ENCODE data around the gene FAM83E.
"Not testable (repeated sequence)": the region's sequence is repeated elsewhere in the genome, so short reads cannot be mapped to it uniquely, and the experiment has no call there.

FAM83E gene

GRCh38 chr19:48578891-48579290, 36.0 kb downstream of the FAM83E start:
- in situ Hi-C loops (cut with MboI; ENCODE audit: low sequenced_read_pairs): no loop called here

- in situ Hi-C loops (cut with MboI; ENCODE audit: low sequenced_read_pairs): not testable (repeated sequence)
Measured at GRCh38 chr19:48577908-48578307, 37.0 kb downstream of the FAM83E start.

- in situ Hi-C loops (cut with MboI; ENCODE audit: low sequenced_read_pairs): no loop called here
Measured at GRCh38 chr19:48575931-48576622, 38.8 kb downstream of the FAM83E start.

- in situ Hi-C loops (cut with MboI; ENCODE audit: low sequenced_read_pairs): no loop called here
Measured at GRCh38 chr19:48573163-48573505, 41.7 kb downstream of the FAM83E start.

DNA sequence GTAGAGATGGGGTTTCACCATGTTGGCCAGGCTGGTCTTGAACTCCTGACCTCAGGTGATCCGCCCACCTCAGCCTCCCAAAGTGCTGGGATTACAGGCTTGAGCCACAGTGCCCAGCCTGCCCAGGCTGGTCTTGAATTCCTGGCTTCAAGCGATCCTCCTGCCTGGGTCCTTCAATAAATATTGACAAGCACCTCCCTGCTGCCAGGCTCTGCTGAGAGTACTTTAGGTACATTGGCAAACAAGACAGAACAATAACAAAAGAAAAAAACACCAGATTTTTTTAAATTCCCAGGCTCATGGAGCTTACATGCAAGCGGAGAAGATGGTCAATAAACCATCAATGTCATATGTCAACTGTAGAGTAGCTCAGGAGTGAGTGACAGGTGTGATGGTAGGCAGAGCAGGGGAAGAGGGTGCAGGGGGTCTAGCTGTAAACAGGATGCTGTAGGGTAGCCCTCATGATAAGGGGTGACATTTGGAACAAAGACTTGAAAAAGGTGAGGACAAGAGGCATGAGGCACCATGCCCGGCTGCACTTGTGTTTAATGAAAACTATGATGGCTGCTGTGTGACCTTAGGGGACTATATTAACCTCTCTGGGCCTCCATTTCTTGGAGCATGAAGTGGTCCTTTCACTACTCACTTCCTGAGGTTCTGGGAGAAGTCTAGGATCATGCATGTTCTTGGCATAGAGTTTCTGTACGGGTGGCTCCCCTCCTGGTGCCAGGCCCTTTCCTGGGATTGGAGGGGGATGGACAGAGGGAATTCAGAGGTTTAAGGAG, 43.3 kb downstream of the FAM83E start:
- in situ Hi-C loops (cut with MboI; ENCODE audit: low sequenced_read_pairs): no loop called here

- in situ Hi-C loops (cut with MboI; ENCODE audit: low sequenced_read_pairs): no loop called here
Measured at GRCh38 chr19:48569814-48570213, 45.1 kb downstream of the FAM83E start.

- in situ Hi-C loops (cut with MboI; ENCODE audit: low sequenced_read_pairs): no loop called here
Measured at GRCh38 chr19:48568345-48568886, 46.5 kb downstream of the FAM83E start.

- in situ Hi-C loops (cut with MboI; ENCODE audit: low sequenced_read_pairs): no loop called here
Measured at GRCh38 chr19:48565090-48565489, 49.8 kb downstream of the FAM83E start.
